Central memory CD8-positive, alpha-beta T cell (primary cell): ENCODE results near the gene EVC2.

Source experiments
- ATAC-seq: fragments of 150-1000 bp; cut with Tn5 transposase; replicated peaks from 2 replicates; pipeline ENCODE4 v1.10.0; 2022; ENCODE audit warnings: mild to moderate bottlenecking, moderate FRiP score, moderate number of reproducible peaks; ENCODE audit not compliant: poor library complexity, severe bottlenecking; ENCODE audit errors: extremely low read depth
- DNase-seq, 2 donors: peaks; one replicate each; pipeline ENCODE4 v3.0.0; 2021; ENCODE audit warnings: low spot score in 2 of 2
- H3K27ac Mint-ChIP-seq: one replicate; pipeline ENCODE4 v1.8.0; 2022; ENCODE audit warnings: low read depth, mild to moderate bottlenecking, moderate library complexity, mixed read lengths
- H3K27me3 Mint-ChIP-seq: one replicate; pipeline ENCODE4 v1.8.0; 2022; ENCODE audit warnings: mixed read lengths
- H3K36me3 Mint-ChIP-seq: one replicate; pipeline ENCODE4 v1.8.0; 2022; ENCODE audit warnings: mild to moderate bottlenecking, moderate library complexity, mixed read lengths; ENCODE audit not compliant: insufficient read depth
- H3K4me1 Mint-ChIP-seq: one replicate; pipeline ENCODE4 v1.8.0; 2022; ENCODE audit warnings: mixed read lengths
- H3K4me3 Mint-ChIP-seq: one replicate; pipeline ENCODE4 v1.8.0; 2022; ENCODE audit warnings: mild to moderate bottlenecking, moderate library complexity, mixed read lengths
- H3K9me3 Mint-ChIP-seq: one replicate; pipeline ENCODE4 v1.8.0; 2022; ENCODE audit warnings: mixed read lengths

The EVC2 gene

DNA sequence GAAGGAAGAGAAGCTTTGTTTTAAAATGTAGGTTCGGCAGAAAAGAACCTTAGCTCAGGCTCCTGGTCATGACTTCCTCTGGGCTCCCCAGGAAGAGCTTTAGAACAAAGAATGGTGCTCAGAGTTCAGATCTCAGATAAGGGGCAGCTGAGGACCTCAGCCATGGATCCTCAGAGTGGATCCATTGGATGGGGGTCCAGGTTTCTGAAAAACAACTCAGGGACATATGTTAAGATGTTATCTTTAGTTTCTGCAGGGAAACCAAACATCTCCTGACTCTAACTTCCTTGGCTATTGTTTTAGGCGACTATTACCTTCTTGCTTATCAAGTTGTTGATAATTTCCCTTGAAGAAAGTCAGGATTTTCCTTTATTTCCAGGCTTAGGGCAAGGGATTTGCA lies 8.0 kb upstream of the EVC2 start:
- no peak overlapping the region for H3K27ac Mint-ChIP-seq
- H3K27me3 Mint-ChIP-seq: peaks cover 19% of the 10 kb centered on the region
- DNase-seq: no peak

GRCh38 chr4:5715357-5715756 lies 7.0 kb upstream of the EVC2 start:
- ATAC-seq (no peak), DNase-seq (no peak)
- no peak overlapping the region for H3K4me3 Mint-ChIP-seq
- peaks cover 10% of the 10 kb centered on the region for H3K4me1 Mint-ChIP-seq
- H3K27ac Mint-ChIP-seq: no peak overlapping the region
- H3K36me3 Mint-ChIP-seq: peaks cover 2% of the 10 kb centered on the region
- peaks cover 13% of the 10 kb centered on the region for H3K9me3 Mint-ChIP-seq
- H3K27me3 Mint-ChIP-seq: peaks cover 26% of the 10 kb centered on the region

More for the DNA sequence above, 8.0 kb upstream of the EVC2 start:
- no peak for ATAC-seq
- Mint-ChIP-seq H3K9me3 (peaks cover 13% of the 10 kb centered on the region), H3K36me3 (no peaks in the 10 kb centered on the region), H3K4me3 (no peak overlapping the region), H3K4me1 (peaks cover 5% of the 10 kb centered on the region)

GRCh38 chr4:5713861-5714260 lies 5.5 kb upstream of the EVC2 start:
- no peak overlapping the region for H3K4me3 Mint-ChIP-seq

GRCh38 chr4:5712931-5713330 lies 4.6 kb upstream of the EVC2 start:
- no peak for ATAC-seq

More at GRCh38 chr4:5713861-5714260, 5.5 kb upstream of the EVC2 start:
- H3K27me3 Mint-ChIP-seq: peaks cover 29% of the 10 kb centered on the region
- peaks cover 15% of the 10 kb centered on the region for H3K4me1 Mint-ChIP-seq
- no peak for ATAC-seq
- no peak for DNase-seq
- H3K27ac Mint-ChIP-seq: peak overlapping the region; percentile 54
- peaks cover 13% of the 10 kb centered on the region for H3K9me3 Mint-ChIP-seq
- H3K36me3 Mint-ChIP-seq: peaks cover 2% of the 10 kb centered on the region

GRCh38 chr4:5712517-5712916 lies 4.2 kb upstream of the EVC2 start:
- peaks cover 2% of the 10 kb centered on the region for H3K36me3 Mint-ChIP-seq
- peaks cover 18% of the 10 kb centered on the region for H3K4me1 Mint-ChIP-seq
- DNase-seq (no peak), ATAC-seq (no peak)
- H3K4me3 Mint-ChIP-seq: no peak overlapping the region
- H3K27ac Mint-ChIP-seq: no peak overlapping the region
- peaks cover 32% of the 10 kb centered on the region for H3K27me3 Mint-ChIP-seq
- H3K9me3 Mint-ChIP-seq: peaks cover 9% of the 10 kb centered on the region

More at GRCh38 chr4:5712931-5713330, 4.6 kb upstream of the EVC2 start:
- peaks cover 2% of the 10 kb centered on the region for H3K36me3 Mint-ChIP-seq
- H3K4me3 Mint-ChIP-seq: no peak overlapping the region
- peaks cover 13% of the 10 kb centered on the region for H3K9me3 Mint-ChIP-seq
- H3K4me1 Mint-ChIP-seq: peaks cover 15% of the 10 kb centered on the region
- no peak for DNase-seq
- peaks cover 29% of the 10 kb centered on the region for H3K27me3 Mint-ChIP-seq
- H3K27ac Mint-ChIP-seq: no peak overlapping the region

- peaks cover 41% of the 10 kb centered on the region for H3K27me3 Mint-ChIP-seq
- DNase-seq: no peak
- H3K9me3 Mint-ChIP-seq: peaks cover 5% of the 10 kb centered on the region
- peak overlapping the region; percentile 63 for H3K4me3 Mint-ChIP-seq
- no peak overlapping the region for H3K27ac Mint-ChIP-seq
- ATAC-seq: no peak
- peaks cover 27% of the 10 kb centered on the region for H3K4me1 Mint-ChIP-seq
- H3K36me3 Mint-ChIP-seq: peaks cover 2% of the 10 kb centered on the region
These were observed 3.3 kb upstream of the EVC2 start for GRCh38 chr4:5711479-5712184.

DNA sequence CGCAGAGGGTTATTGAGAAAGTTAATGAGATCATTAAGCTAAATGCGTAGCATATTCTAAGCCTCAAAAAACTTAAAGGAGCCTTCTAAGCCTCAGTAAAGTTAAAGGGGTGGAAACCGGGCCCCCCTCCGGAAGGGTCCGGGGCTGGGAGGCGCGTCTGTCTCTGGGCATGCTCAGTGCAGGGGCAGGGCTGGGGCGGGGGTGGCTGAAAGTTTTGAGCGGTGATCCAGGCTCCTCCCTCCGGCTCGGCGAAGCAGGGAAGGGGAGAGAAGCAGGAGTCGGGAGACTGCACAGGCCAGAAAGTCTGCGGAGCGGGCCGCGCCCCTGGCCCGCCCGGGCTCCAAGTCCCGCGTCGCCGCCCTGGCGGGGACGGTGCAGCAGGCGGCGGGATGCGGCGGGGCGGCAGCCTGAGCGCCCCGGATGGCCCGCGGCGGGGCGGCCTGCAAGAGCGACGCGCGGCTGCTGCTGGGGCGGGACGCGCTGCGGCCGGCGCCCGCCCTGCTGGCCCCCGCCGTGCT lies 2.7 kb upstream of the EVC2 start, which contains the start of gene EVC:
TSS of gene EVC (plus strand) at position 241 of the 518 bp plus-strand sequence. CDS start at position 421, 180 bp downstream.
- peak within 1 kb of the TSS; percentile 80 for H3K4me3 Mint-ChIP-seq
- H3K4me1 Mint-ChIP-seq: peaks cover 33% of the 10 kb centered on the region
- peaks cover 45% of the 10 kb centered on the region for H3K27me3 Mint-ChIP-seq
- ATAC-seq (peak; percentile 59), DNase-seq (no peak)
- H3K36me3 Mint-ChIP-seq: peaks cover 2% of the 10 kb centered on the region
- peaks cover 5% of the 10 kb centered on the region for H3K9me3 Mint-ChIP-seq
- H3K27ac Mint-ChIP-seq: peak within 1 kb of the TSS; percentile 12

- peaks cover 36% of the 10 kb centered on the region for H3K4me1 Mint-ChIP-seq
- DNase-seq (no peak), ATAC-seq (peak; percentile 34)
- H3K27ac Mint-ChIP-seq: peak overlapping the region; percentile 12
- peaks cover 45% of the 10 kb centered on the region for H3K27me3 Mint-ChIP-seq
- H3K9me3 Mint-ChIP-seq: peaks cover 4% of the 10 kb centered on the region
- peaks cover 2% of the 10 kb centered on the region for H3K36me3 Mint-ChIP-seq
- peak overlapping the region; percentile 80 for H3K4me3 Mint-ChIP-seq
These were observed 2.0 kb upstream of the EVC2 start for GRCh38 chr4:5710065-5710960.

DNA sequence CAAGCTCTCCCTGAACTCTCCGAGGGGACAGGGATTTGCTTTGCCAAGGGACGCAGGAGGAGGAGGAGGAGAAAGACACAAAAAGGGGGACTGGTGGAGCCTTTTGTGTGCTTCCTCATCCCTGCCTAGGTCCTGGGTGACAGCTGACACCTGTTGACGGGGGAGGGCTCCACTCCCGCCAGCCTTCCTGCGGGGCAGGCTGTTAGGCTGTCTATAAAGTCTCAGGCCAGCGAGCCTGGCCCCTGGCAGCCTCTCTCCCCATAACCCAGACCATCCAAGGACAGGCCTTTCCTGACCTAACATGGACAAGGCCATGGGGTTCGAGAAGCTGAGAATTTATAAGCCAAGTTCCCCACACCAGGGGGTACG lies 832 bp upstream of the EVC2 start:
- H3K4me3 Mint-ChIP-seq: peak overlapping the region; percentile 80
- H3K4me1 Mint-ChIP-seq: peaks cover 36% of the 10 kb centered on the region
- peaks cover 45% of the 10 kb centered on the region for H3K27me3 Mint-ChIP-seq
- no peak for DNase-seq
- H3K27ac Mint-ChIP-seq: no peak overlapping the region
- no peak for ATAC-seq
- H3K9me3 Mint-ChIP-seq: no peaks in the 10 kb centered on the region
- H3K36me3 Mint-ChIP-seq: peaks cover 2% of the 10 kb centered on the region

- Mint-ChIP-seq H3K4me1 (peaks cover 40% of the 10 kb centered on the region), H3K9me3 (no peaks in the 10 kb centered on the region), H3K27ac (peak overlapping the region; percentile 68), H3K36me3 (peaks cover 2% of the 10 kb centered on the region), H3K4me3 (peak overlapping the region; percentile 80), H3K27me3 (peaks cover 45% of the 10 kb centered on the region)
- ATAC-seq: peak; percentile 33
- DNase-seq: no peak
These were observed 446 bp downstream of the EVC2 start for GRCh38 chr4:5707778-5708448.

DNA sequence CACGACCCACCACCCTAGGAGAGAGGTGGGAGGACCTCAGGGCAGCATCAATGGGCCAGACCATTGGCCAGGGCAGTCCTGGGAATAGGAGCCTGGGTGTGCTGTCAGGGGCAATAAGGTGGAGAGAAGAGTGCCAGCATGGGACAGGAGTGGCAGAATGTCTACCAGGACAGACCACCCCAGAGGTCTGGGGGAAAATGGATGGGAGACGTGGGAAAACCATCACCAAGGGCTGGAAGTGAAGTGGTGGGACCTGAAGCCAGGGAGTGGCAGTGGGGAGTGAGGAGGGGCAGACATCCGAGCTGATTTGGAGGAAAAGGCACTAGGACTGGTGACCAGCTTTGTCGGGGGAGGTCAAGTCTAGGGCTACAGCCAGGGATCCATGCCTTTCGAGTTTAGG lies 993 bp downstream of the EVC2 start:
- Mint-ChIP-seq H3K27ac (peak overlapping the region; percentile 68), H3K27me3 (peaks cover 42% of the 10 kb centered on the region)

More for the DNA sequence above, 993 bp downstream of the EVC2 start:
- DNase-seq (no peak), ATAC-seq (no peak)
- H3K36me3 Mint-ChIP-seq: peaks cover 2% of the 10 kb centered on the region
- H3K9me3 Mint-ChIP-seq: no peaks in the 10 kb centered on the region
- H3K4me3 Mint-ChIP-seq: peak overlapping the region; percentile 80
- H3K4me1 Mint-ChIP-seq: peaks cover 40% of the 10 kb centered on the region
